Measurements from ENCODE around the gene IRAK1. TPM values are rescaled to one million over a fixed set of nuclear protein-coding genes. Genes with fewer than 3 reads are reported as not detected.
A peak's percentile ranks its signal among the peaks of the same experiment; 100 is the strongest.

IRAK1 gene
- total RNA-seq, 1 donor from 2014 or later = 105 TPM

- peak in 1 of 2 donors; percentile 61 for DNase-seq (ENCODE audit: low spot score in 2 of 2)
- no peaks in the 10 kb centered on the region for H3K9me3 ChIP-seq
- intact Hi-C loops (cut with DNase I) = loop anchor here (5.0 kb wide), 1 partner anchor 568 kb away; no protein-coding TSS in a partner anchor
- H3K27me3 ChIP-seq = no peaks in the 10 kb centered on the region
- peaks cover 2 to 7% of the 10 kb centered on the region in 2 donors for H3K4me1 ChIP-seq
- H3K27ac ChIP-seq = peak overlapping the region; percentile 98 to 99
- H3K4me3 ChIP-seq = peak overlapping the region; percentile 84 to 91
- TF ChIP-seq CTCF (IDR thresholded peaks at IDR 0.05) = no peak
- no peaks in the 10 kb centered on the region for H3K36me3 ChIP-seq
Observed at GRCh38 chrX:153974003-153974725, 45.5 kb downstream of the IRAK1 start.

- Histone ChIP-seq H3K4me1 (peaks cover 6 to 8% of the 10 kb centered on the region in 2 donors), H3K27me3 (no peaks in the 10 kb centered on the region), H3K27ac (peak overlapping the region; percentile 98 to 99), H3K36me3 (no peaks in the 10 kb centered on the region), H3K4me3 (peak overlapping the region; percentile 84 to 91), H3K9me3 (no peaks in the 10 kb centered on the region)
- peak in 1 of 2 donors; percentile 67 for DNase-seq (ENCODE audit: low spot score in 2 of 2)
- TF ChIP-seq CTCF (IDR thresholded peaks at IDR 0.05) = no peak
- intact Hi-C loops (cut with DNase I) = loop anchor here (5.0 kb wide), 1 partner anchor 569 kb away; no protein-coding TSS in a partner anchor
Observed at GRCh38 chrX:153973127-153974002, 46.3 kb downstream of the IRAK1 start.

GRCh38 chrX:153972368-153973126 is 47.2 kb downstream of the IRAK1 start, which contains the start of gene TMEM187:
TMEM187 (plus strand) TSS chrX:153972754; CDS start chrX:153982063, 9,309 bp downstream.
- TF ChIP-seq CTCF (IDR thresholded peaks at IDR 0.05) = no peak
- intact Hi-C loops (cut with DNase I) = loop anchor here (1.0 to 5.0 kb wide), 2 partner anchors 44 to 570 kb away; no protein-coding TSS in a partner anchor
- peaks cover 11 to 14% of the 10 kb centered on the region in 2 donors for H3K4me1 ChIP-seq
- no peaks in the 10 kb centered on the region for H3K9me3 ChIP-seq
- no peaks in the 10 kb centered on the region for H3K27me3 ChIP-seq
- peak in 1 of 2 donors; percentile 92 for DNase-seq (ENCODE audit: low spot score in 2 of 2)
- H3K27ac ChIP-seq = peak within 1 kb of the TSS; percentile 98 to 99
- H3K4me3 ChIP-seq = peak within 1 kb of the TSS; percentile 84 to 91
- no peaks in the 10 kb centered on the region for H3K36me3 ChIP-seq

- Histone ChIP-seq H3K4me1 (peaks cover 12 to 17% of the 10 kb centered on the region in 2 donors), H3K4me3 (peak within 1 kb of the TSS; percentile 84 to 91), H3K27ac (peak within 1 kb of the TSS; percentile 98 to 99), H3K36me3 (no peaks in the 10 kb centered on the region), H3K9me3 (no peaks in the 10 kb centered on the region), H3K27me3 (no peaks in the 10 kb centered on the region)
- peak; percentile 73 to 97 for DNase-seq (ENCODE audit: low spot score in 2 of 2)
- intact Hi-C loops (cut with DNase I) = loop anchor here (1.0 to 5.0 kb wide), 2 partner anchors 43 to 571 kb away; no protein-coding TSS in a partner anchor
- TF ChIP-seq CTCF (IDR thresholded peaks at IDR 0.05) = no peak
Observed at GRCh38 chrX:153971450-153972367, 48.0 kb downstream of the IRAK1 start, which contains the start of gene HCFC1. HCFC1 (minus strand) TSS chrX:153971818; CDS start chrX:153970840, 978 bp downstream.

Measured in ascending aorta (tissue), 2 donors.